Neural cell (in vitro differentiated cells): ENCODE measurements around the gene DMBT1.

Experiments used
- EP300 ChIP-seq: fragments of 450-650 bp; conservative IDR thresholded peaks from 2 replicates; pipeline ENCODE4 v1.6.1; 2014; ENCODE audit warnings: antibody characterized with exemption, mild to moderate bottlenecking, moderate library complexity; ENCODE audit not compliant: poor library complexity, severe bottlenecking
- EZH2 ChIP-seq: fragments of 200-600, 300-800 bp; shearing (Covaris generic), sonication (generic); IDR thresholded peaks from 2 replicates; pipeline ENCODE4 v1.6.1; 2014; ENCODE audit warnings: antibody characterized with exemption, low read length, borderline replicate concordance, mild to moderate bottlenecking; ENCODE audit not compliant: insufficient read depth, poor library complexity, severe bottlenecking
- MXI1 ChIP-seq: fragments of 450-650 bp; conservative IDR thresholded peaks from 2 replicates; pipeline ENCODE4 v1.6.1; 2014; ENCODE audit warnings: antibody characterized with exemption, mild to moderate bottlenecking; ENCODE audit not compliant: poor library complexity, severe bottlenecking
- POLR2AphosphoS5 ChIP-seq: IDR thresholded peaks from 2 replicates; pipeline ENCODE4 v1.6.1; 2012
- RAD21 ChIP-seq: fragments of 450-650 bp; conservative IDR thresholded peaks from 2 replicates; pipeline ENCODE4 v1.6.1; 2014; ENCODE audit warnings: antibody characterized with exemption, mild to moderate bottlenecking, moderate library complexity
- SMC3 ChIP-seq: fragments of 450-650 bp; conservative IDR thresholded peaks from 2 replicates; pipeline ENCODE4 v1.6.1; 2014; ENCODE audit warnings: antibody characterized with exemption, mild to moderate bottlenecking, moderate library complexity; ENCODE audit not compliant: poor library complexity
- TAF1 ChIP-seq: IDR thresholded peaks from 2 replicates; pipeline ENCODE4 v1.6.1; 2012; ENCODE audit warnings: low read depth
- TF ChIP-seq, protein P1 (sequence below): fragments of 450-650 bp; IDR thresholded peaks from 2 replicates; pipeline ENCODE4 v1.5.1; 2014; ENCODE audit warnings: antibody characterized with exemption, mild to moderate bottlenecking, moderate library complexity; ENCODE audit not compliant: poor library complexity, severe bottlenecking
- TF ChIP-seq, protein P2 (sequence below): IDR thresholded peaks from 2 replicates; pipeline ENCODE4 v1.6.1; 2012; ENCODE audit warnings: borderline replicate concordance

DNA sequence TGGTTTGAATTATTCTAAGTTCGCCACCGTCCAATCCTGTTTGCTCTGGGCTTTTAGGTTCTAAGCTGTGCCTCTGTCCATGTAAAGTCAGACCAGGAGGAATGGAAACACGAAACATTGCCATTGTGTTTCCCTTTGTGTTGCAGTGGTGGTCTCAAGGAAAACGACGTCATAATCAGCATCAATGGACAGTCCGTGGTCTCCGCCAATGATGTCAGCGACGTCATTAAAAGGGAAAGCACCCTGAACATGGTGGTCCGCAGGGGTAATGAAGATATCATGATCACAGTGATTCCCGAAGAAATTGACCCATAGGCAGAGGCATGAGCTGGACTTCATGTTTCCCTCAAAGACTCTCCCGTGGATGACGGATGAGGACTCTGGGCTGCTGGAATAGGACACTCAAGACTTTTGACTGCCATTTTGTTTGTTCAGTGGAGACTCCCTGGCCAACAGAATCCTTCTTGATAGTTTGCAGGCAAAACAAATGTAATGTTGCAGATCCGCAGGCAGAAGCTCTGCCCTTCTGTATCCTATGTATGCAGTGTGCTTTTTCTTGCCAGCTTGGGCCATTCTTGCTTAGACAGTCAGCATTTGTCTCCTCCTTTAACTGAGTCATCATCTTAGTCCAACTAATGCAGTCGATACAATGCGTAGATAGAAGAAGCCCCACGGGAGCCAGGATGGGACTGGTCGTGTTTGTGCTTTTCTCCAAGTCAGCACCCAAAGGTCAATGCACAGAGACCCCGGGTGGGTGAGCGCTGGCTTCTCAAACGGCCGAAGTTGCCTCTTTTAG lies 46.3 kb upstream of the DMBT1 start:
- TF ChIP-seq EP300 = no peak
- TF ChIP-seq POLR2AphosphoS5 = no peak
- TF ChIP-seq TAF1 = no peak
- TF ChIP-seq, protein P1, sequence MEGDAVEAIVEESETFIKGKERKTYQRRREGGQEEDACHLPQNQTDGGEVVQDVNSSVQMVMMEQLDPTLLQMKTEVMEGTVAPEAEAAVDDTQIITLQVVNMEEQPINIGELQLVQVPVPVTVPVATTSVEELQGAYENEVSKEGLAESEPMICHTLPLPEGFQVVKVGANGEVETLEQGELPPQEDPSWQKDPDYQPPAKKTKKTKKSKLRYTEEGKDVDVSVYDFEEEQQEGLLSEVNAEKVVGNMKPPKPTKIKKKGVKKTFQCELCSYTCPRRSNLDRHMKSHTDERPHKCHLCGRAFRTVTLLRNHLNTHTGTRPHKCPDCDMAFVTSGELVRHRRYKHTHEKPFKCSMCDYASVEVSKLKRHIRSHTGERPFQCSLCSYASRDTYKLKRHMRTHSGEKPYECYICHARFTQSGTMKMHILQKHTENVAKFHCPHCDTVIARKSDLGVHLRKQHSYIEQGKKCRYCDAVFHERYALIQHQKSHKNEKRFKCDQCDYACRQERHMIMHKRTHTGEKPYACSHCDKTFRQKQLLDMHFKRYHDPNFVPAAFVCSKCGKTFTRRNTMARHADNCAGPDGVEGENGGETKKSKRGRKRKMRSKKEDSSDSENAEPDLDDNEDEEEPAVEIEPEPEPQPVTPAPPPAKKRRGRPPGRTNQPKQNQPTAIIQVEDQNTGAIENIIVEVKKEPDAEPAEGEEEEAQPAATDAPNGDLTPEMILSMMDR = no peak
- TF ChIP-seq EZH2 = no peak
- TF ChIP-seq, protein P2, sequence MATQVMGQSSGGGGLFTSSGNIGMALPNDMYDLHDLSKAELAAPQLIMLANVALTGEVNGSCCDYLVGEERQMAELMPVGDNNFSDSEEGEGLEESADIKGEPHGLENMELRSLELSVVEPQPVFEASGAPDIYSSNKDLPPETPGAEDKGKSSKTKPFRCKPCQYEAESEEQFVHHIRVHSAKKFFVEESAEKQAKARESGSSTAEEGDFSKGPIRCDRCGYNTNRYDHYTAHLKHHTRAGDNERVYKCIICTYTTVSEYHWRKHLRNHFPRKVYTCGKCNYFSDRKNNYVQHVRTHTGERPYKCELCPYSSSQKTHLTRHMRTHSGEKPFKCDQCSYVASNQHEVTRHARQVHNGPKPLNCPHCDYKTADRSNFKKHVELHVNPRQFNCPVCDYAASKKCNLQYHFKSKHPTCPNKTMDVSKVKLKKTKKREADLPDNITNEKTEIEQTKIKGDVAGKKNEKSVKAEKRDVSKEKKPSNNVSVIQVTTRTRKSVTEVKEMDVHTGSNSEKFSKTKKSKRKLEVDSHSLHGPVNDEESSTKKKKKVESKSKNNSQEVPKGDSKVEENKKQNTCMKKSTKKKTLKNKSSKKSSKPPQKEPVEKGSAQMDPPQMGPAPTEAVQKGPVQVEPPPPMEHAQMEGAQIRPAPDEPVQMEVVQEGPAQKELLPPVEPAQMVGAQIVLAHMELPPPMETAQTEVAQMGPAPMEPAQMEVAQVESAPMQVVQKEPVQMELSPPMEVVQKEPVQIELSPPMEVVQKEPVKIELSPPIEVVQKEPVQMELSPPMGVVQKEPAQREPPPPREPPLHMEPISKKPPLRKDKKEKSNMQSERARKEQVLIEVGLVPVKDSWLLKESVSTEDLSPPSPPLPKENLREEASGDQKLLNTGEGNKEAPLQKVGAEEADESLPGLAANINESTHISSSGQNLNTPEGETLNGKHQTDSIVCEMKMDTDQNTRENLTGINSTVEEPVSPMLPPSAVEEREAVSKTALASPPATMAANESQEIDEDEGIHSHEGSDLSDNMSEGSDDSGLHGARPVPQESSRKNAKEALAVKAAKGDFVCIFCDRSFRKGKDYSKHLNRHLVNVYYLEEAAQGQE = no peak
- TF ChIP-seq RAD21 = no peak
- TF ChIP-seq MXI1 = no peak
- TF ChIP-seq SMC3 = no peak
